ENCODE measurements around the gene PRKAG1.

DNA sequence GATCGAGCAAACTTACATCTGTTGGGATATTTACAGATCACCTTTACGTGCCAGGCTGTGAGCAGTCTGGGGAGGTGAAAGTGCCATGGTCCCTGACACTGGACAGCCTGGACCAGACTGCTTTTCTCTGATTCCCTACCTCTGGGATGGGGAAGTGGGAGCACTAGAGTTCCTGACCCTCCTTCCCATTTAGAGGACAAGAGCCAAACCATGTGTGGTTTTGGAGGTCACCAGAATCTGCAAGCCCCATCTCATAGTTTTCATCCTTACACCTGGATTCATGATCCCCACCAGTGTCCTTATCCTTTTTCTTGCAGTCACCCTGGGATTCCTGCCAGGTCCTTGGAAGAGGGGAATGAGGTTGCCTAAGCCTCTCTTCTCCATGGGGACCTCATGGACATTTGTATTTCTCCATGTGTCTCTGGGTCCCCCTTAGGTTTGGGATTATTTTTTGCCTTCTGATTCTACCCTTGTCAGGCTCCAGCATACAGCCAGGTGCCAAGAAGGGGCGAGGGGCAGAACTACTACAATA, 45.6 kb downstream of the PRKAG1 start:
- TF ChIP-seq CTCF (IDR thresholded peaks at IDR 0.05; ENCODE audit: low read length) (no peak), EZH2 (IDR thresholded peaks at IDR 0.05; ENCODE audit: borderline replicate concordance, low read length) (no peak)
